SW480 (cell line): ENCODE measurements around the gene DNAH14.

Experiments
- DNase-seq: peaks from one replicate; pipeline ENCODE4 v3.0.0-alpha.2; 2016; ENCODE audit warnings: low spot score

Gene DNAH14

GRCh38 chr1:225428068-225428880 is 498.8 kb downstream of the DNAH14 start:
- peak; percentile 87 for DNase-seq

GRCh38 chr1:225428881-225429455 is 499.5 kb downstream of the DNAH14 start:
- DNase-seq, result no peak

- DNase-seq, result no peak
These were observed 500.8 kb downstream of the DNAH14 start for GRCh38 chr1:225430301-225430700.

GRCh38 chr1:225431081-225431863 is 501.8 kb downstream of the DNAH14 start:
- DNase-seq, result no peak

GRCh38 chr1:225434046-225434445 is 504.6 kb downstream of the DNAH14 start:
- no peak for DNase-seq

- no peak for DNase-seq
These were observed 505.6 kb downstream of the DNAH14 start for GRCh38 chr1:225435076-225435475.

GRCh38 chr1:225435487-225435886 is 506.0 kb downstream of the DNAH14 start:
- no peak for DNase-seq

GRCh38 chr1:225435957-225436392 is 506.5 kb downstream of the DNAH14 start:
- no peak for DNase-seq

GRCh38 chr1:225437710-225438437 is 508.4 kb downstream of the DNAH14 start:
- DNase-seq, result no peak

- no peak for DNase-seq
These were observed 511.1 kb downstream of the DNAH14 start for GRCh38 chr1:225440380-225441221.

- peak; percentile 78 for DNase-seq
These were observed 512.0 kb downstream of the DNAH14 start for GRCh38 chr1:225441314-225442122.

- no peak for DNase-seq
These were observed 512.6 kb downstream of the DNAH14 start for GRCh38 chr1:225442123-225442505.

GRCh38 chr1:225445639-225446594 is 516.4 kb downstream of the DNAH14 start:
- peak; percentile 39 for DNase-seq

- DNase-seq, result no peak
These were observed 517.1 kb downstream of the DNAH14 start for GRCh38 chr1:225446595-225446960.

- DNase-seq, result no peak
These were observed 517.6 kb downstream of the DNAH14 start for GRCh38 chr1:225446981-225447615.

GRCh38 chr1:225447650-225448089 is 518.2 kb downstream of the DNAH14 start:
- no peak for DNase-seq

GRCh38 chr1:225448146-225448805 is 518.8 kb downstream of the DNAH14 start:
- no peak for DNase-seq
